Measurements from ENCODE around the gene TNK1.

TNK1 gene

GRCh38 chr17:7410634-7411426 is 29.9 kb downstream of the TNK1 start:
- DNase-seq (ENCODE audit: low spot score), result no peak

GRCh38 chr17:7411427-7411750 is 30.5 kb downstream of the TNK1 start:
- DNase-seq (ENCODE audit: low spot score), result no peak

- DNase-seq (ENCODE audit: low spot score), result no peak
These were observed 32.6 kb downstream of the TNK1 start for GRCh38 chr17:7413346-7413985.

- no peak for DNase-seq (ENCODE audit: low spot score)
These were observed 33.9 kb downstream of the TNK1 start for GRCh38 chr17:7414837-7415236.

GRCh38 chr17:7415784-7416183 is 34.9 kb downstream of the TNK1 start:
- DNase-seq (ENCODE audit: low spot score), result no peak

GRCh38 chr17:7416323-7416722 is 35.4 kb downstream of the TNK1 start:
- DNase-seq (ENCODE audit: low spot score), result no peak

- no peak for DNase-seq (ENCODE audit: low spot score)
These were observed 36.3 kb downstream of the TNK1 start for GRCh38 chr17:7417056-7417655.

GRCh38 chr17:7418472-7419152 is 37.7 kb downstream of the TNK1 start:
- DNase-seq (ENCODE audit: low spot score), result no peak

- DNase-seq (ENCODE audit: low spot score), result no peak
These were observed 39.1 kb downstream of the TNK1 start, which contains the start of gene SPEM1 for GRCh38 chr17:7419819-7420610. Gene SPEM1, plus strand, starts transcription at chr17:7420324. Its CDS starts 61 bp downstream, at chr17:7420385.

GRCh38 chr17:7421186-7421585 is 40.3 kb downstream of the TNK1 start:
- no peak for DNase-seq (ENCODE audit: low spot score)

GRCh38 chr17:7423679-7424078 is 42.8 kb downstream of the TNK1 start:
- DNase-seq (ENCODE audit: low spot score), result no peak

- no peak for DNase-seq (ENCODE audit: low spot score)
These were observed 44.4 kb downstream of the TNK1 start, which contains the start of gene SPEM2 for GRCh38 chr17:7425316-7425715. Gene SPEM2, plus strand, starts transcription at chr17:7425616. Its CDS starts 73 bp downstream, at chr17:7425689.

- no peak for DNase-seq (ENCODE audit: low spot score)
These were observed 44.9 kb downstream of the TNK1 start for GRCh38 chr17:7425756-7426155.

- DNase-seq (ENCODE audit: low spot score), result no peak
These were observed 45.4 kb downstream of the TNK1 start for GRCh38 chr17:7426203-7426863.

- DNase-seq (ENCODE audit: low spot score), result no peak
These were observed 46.1 kb downstream of the TNK1 start for GRCh38 chr17:7426896-7427489.

GRCh38 chr17:7427549-7427948 is 46.7 kb downstream of the TNK1 start:
- DNase-seq (ENCODE audit: low spot score), result no peak

GRCh38 chr17:7428557-7428956 is 47.7 kb downstream of the TNK1 start, which contains the start of gene SPEM3:
Gene SPEM3, plus strand, starts transcription at chr17:7428857. Its CDS starts 46 bp downstream, at chr17:7428903.
- no peak for DNase-seq (ENCODE audit: low spot score)

- no peak for DNase-seq (ENCODE audit: low spot score)
These were observed 48.8 kb downstream of the TNK1 start for GRCh38 chr17:7429722-7430121.

GRCh38 chr17:7431231-7431630 is 50.3 kb downstream of the TNK1 start:
- DNase-seq (ENCODE audit: low spot score), result no peak

- no peak for DNase-seq (ENCODE audit: low spot score)
These were observed 51.4 kb downstream of the TNK1 start for GRCh38 chr17:7432296-7432695.

All from putamen (tissue), 1 donor.